ENCODE results near the gene KRT85.
"Not testable (repeated sequence)": the region's sequence is repeated elsewhere in the genome, so short reads cannot be mapped to it uniquely, and the experiment has no call there.

The KRT85 gene

DNA sequence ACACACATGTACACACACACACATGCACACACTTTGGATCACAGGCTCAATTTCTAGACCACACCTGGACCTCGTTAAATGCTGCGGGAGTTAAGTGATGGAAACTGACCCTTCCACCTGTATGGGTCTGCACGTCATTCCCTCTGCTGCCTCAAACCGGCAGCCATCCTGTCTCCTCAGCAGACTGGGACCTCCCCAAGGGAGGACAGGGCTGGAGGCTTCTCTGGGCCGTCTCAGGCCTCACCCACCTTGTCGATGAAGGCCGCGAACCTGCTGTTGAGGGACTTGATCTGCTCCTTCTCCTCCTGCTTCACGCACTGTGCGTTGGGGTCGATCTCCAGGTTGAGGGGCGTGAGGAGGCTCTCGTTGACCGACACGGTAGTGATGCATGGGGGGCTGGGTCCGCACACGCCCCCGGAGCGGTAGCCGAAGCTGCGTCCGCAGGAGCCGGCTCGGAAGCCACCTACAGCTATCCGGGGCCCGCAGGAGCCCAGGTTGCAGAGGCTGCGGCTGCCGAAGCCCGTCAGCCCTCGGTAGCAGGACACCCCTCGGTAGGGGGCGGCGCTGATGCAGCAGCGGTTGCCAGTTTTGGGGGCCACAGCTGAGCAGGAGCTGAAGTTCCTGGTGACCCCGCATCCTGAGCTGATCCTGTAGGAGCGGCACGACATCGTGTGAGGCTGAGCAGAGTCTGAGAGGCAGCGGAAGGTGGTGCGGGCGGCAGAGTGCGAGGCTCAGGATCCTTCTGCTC lies at the start of gene KRT85:
Gene KRT85, minus strand, starts transcription at position 744 of the 748 bp plus-strand sequence. Its CDS starts 76 bp downstream, at position 668.
- no peaks in the 10 kb centered on the region for H3K27me3 ChIP-seq (ENCODE audit: low read depth, low read length)
- no peaks in the 10 kb centered on the region for H3K9me3 ChIP-seq (ENCODE audit: control insufficient read depth in 1 of 2, low read length in 2 of 2)
- no peak within 1 kb of the TSS for H3K4me3 ChIP-seq (ENCODE audit: low read depth in 1 of 2, low read length in 2 of 2)

DNA sequence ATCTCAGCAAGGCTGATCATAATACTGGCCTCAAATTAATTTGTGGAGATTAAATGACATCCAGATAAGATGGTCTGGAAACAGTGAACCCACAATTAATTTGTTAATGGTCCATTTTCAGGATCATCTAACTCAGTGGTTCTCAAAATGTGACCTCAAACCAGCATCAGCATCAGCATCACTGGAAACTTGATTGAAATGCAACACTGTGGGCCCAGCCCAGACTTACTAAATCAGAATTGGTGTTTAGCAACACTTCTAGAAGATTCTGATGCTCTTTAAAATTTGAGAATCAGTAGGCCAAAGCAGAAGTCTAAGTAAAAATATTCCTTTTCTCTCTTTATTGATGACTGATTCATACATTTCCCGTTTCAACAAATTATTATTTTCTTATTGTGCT lies 49.5 kb upstream of the KRT85 start:
- H3K9me3 ChIP-seq (ENCODE audit: control insufficient read depth in 1 of 2, low read length in 2 of 2), result no peaks in the 10 kb centered on the region
- H3K4me3 ChIP-seq (ENCODE audit: low read depth in 1 of 2, low read length in 2 of 2), result no peak overlapping the region
- H3K27ac ChIP-seq (ENCODE audit: low read length), result peak overlapping the region; percentile 19
- H3K27me3 ChIP-seq (ENCODE audit: low read depth, low read length), result no peaks in the 10 kb centered on the region
- H3K36me3 ChIP-seq (ENCODE audit: control insufficient read depth in 1 of 2, insufficient read depth in 2 of 2, low read length in 2 of 2), result no peaks in the 10 kb centered on the region
- H3K4me1 ChIP-seq (ENCODE audit: control insufficient read depth in 1 of 2, insufficient read depth in 2 of 2, low read length in 2 of 2), result peaks cover 0 to 23% of the 10 kb centered on the region in 2 donors

More for the DNA sequence above, at the start of gene KRT85:
- H3K4me1 ChIP-seq (ENCODE audit: control insufficient read depth in 1 of 2, insufficient read depth in 2 of 2, low read length in 2 of 2), result peaks cover 0 to 10% of the 10 kb centered on the region in 2 donors
- H3K36me3 ChIP-seq (ENCODE audit: control insufficient read depth in 1 of 2, insufficient read depth in 2 of 2, low read length in 2 of 2), result no peaks in the 10 kb centered on the region
- no peak within 1 kb of the TSS for H3K27ac ChIP-seq (ENCODE audit: low read length)

GRCh38 chr12:52415870-52416750 lies 48.8 kb upstream of the KRT85 start:
- Histone ChIP-seq H3K27ac (ENCODE audit: low read length) (peak overlapping the region; percentile 19), H3K4me3 (ENCODE audit: low read depth in 1 of 2, low read length in 2 of 2) (no peak overlapping the region), H3K9me3 (ENCODE audit: control insufficient read depth in 1 of 2, low read length in 2 of 2) (no peaks in the 10 kb centered on the region), H3K27me3 (ENCODE audit: low read depth, low read length) (no peaks in the 10 kb centered on the region), H3K4me1 (ENCODE audit: control insufficient read depth in 1 of 2, insufficient read depth in 2 of 2, low read length in 2 of 2) (peaks cover 0 to 30% of the 10 kb centered on the region in 2 donors), H3K36me3 (ENCODE audit: control insufficient read depth in 1 of 2, insufficient read depth in 2 of 2, low read length in 2 of 2) (no peaks in the 10 kb centered on the region)

GRCh38 chr12:52414936-52415335 lies 47.7 kb upstream of the KRT85 start:
- no peaks in the 10 kb centered on the region for H3K27me3 ChIP-seq (ENCODE audit: low read depth, low read length)
- no peaks in the 10 kb centered on the region for H3K9me3 ChIP-seq (ENCODE audit: control insufficient read depth in 1 of 2, low read length in 2 of 2)
- no peaks in the 10 kb centered on the region for H3K36me3 ChIP-seq (ENCODE audit: control insufficient read depth in 1 of 2, insufficient read depth in 2 of 2, low read length in 2 of 2)
- H3K4me3 ChIP-seq (ENCODE audit: low read depth in 1 of 2, low read length in 2 of 2), result no peak overlapping the region
- no peak overlapping the region for H3K27ac ChIP-seq (ENCODE audit: low read length)
- peaks cover 0 to 35% of the 10 kb centered on the region in 2 donors for H3K4me1 ChIP-seq (ENCODE audit: control insufficient read depth in 1 of 2, insufficient read depth in 2 of 2, low read length in 2 of 2)

- Histone ChIP-seq H3K27me3 (ENCODE audit: low read depth, low read length) (no peaks in the 10 kb centered on the region), H3K4me3 (ENCODE audit: low read depth in 1 of 2, low read length in 2 of 2) (no peak overlapping the region), H3K27ac (ENCODE audit: low read length) (no peak overlapping the region), H3K9me3 (ENCODE audit: control insufficient read depth in 1 of 2, low read length in 2 of 2) (no peaks in the 10 kb centered on the region), H3K36me3 (ENCODE audit: control insufficient read depth in 1 of 2, insufficient read depth in 2 of 2, low read length in 2 of 2) (no peaks in the 10 kb centered on the region), H3K4me1 (ENCODE audit: control insufficient read depth in 1 of 2, insufficient read depth in 2 of 2, low read length in 2 of 2) (peaks cover 0 to 35% of the 10 kb centered on the region in 2 donors)
These were observed 46.6 kb upstream of the KRT85 start for GRCh38 chr12:52413782-52414345.

- no peak overlapping the region for H3K4me3 ChIP-seq (ENCODE audit: low read depth in 1 of 2, low read length in 2 of 2)
- H3K4me1 ChIP-seq (ENCODE audit: control insufficient read depth in 1 of 2, insufficient read depth in 2 of 2, low read length in 2 of 2), result peaks cover 0 to 35% of the 10 kb centered on the region in 2 donors
- H3K27ac ChIP-seq (ENCODE audit: low read length), result no peak overlapping the region
- H3K36me3 ChIP-seq (ENCODE audit: control insufficient read depth in 1 of 2, insufficient read depth in 2 of 2, low read length in 2 of 2), result no peaks in the 10 kb centered on the region
- H3K27me3 ChIP-seq (ENCODE audit: low read depth, low read length), result no peaks in the 10 kb centered on the region
- no peaks in the 10 kb centered on the region for H3K9me3 ChIP-seq (ENCODE audit: control insufficient read depth in 1 of 2, low read length in 2 of 2)
These were observed 45.9 kb upstream of the KRT85 start for GRCh38 chr12:52413202-52413601.

DNA sequence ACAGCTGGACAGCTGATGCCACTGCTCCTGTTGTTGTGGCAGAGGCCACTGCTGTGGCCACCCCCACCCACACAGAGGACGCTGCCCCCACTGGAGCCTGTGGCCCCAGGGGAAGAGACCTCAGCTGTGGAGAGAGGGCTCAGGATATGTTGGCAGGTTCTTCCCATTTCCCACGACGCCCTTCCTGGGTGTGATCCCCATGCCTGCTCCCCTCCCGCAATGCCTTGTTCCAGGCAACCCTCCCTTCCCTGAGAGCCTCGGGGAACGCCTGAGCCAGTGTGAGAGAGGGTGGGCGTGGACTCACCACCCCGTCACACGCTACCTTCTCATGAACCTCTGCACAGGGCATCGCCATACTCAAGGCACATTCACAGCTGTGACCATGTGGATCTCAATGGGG lies 44.5 kb upstream of the KRT85 start:
- no peaks in the 10 kb centered on the region for H3K36me3 ChIP-seq (ENCODE audit: control insufficient read depth in 1 of 2, insufficient read depth in 2 of 2, low read length in 2 of 2)
- H3K27ac ChIP-seq (ENCODE audit: low read length), result no peak overlapping the region
- no peaks in the 10 kb centered on the region for H3K9me3 ChIP-seq (ENCODE audit: control insufficient read depth in 1 of 2, low read length in 2 of 2)
- peaks cover 0 to 35% of the 10 kb centered on the region in 2 donors for H3K4me1 ChIP-seq (ENCODE audit: control insufficient read depth in 1 of 2, insufficient read depth in 2 of 2, low read length in 2 of 2)
- no peak overlapping the region for H3K4me3 ChIP-seq (ENCODE audit: low read depth in 1 of 2, low read length in 2 of 2)
- no peaks in the 10 kb centered on the region for H3K27me3 ChIP-seq (ENCODE audit: low read depth, low read length)

GRCh38 chr12:52410589-52411248 lies 43.4 kb upstream of the KRT85 start:
- not testable (repeated sequence) for H3K36me3 ChIP-seq (ENCODE audit: control insufficient read depth in 1 of 2, insufficient read depth in 2 of 2, low read length in 2 of 2); H3K27me3 ChIP-seq (ENCODE audit: low read depth, low read length); H3K4me3 ChIP-seq (ENCODE audit: low read depth in 1 of 2, low read length in 2 of 2); H3K27ac ChIP-seq (ENCODE audit: low read length); H3K9me3 ChIP-seq (ENCODE audit: control insufficient read depth in 1 of 2, low read length in 2 of 2)
- peaks cover 0 to 29% of the 10 kb centered on the region in 2 donors for H3K4me1 ChIP-seq (ENCODE audit: control insufficient read depth in 1 of 2, insufficient read depth in 2 of 2, low read length in 2 of 2)

DNA sequence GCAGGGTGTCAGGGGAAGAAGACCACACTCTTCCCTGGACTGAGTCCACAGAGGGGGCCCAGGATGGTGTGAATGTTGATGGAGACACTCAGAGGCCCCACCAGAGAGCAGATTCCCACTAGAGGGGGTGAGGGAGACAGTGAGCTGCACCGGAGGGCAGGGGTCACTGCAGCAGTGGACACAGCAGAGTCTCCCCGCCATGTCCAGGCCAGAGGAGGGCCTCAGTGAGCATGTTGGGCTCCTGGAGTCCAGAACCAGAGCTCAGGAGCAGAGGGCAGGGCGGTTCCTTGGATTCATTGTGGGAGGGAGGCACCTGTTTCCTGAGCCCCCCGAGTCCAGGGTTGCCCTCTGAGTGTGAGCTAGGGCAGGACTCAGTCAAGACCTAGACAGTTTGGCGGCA lies 40.6 kb upstream of the KRT85 start:
- no peaks in the 10 kb centered on the region for H3K36me3 ChIP-seq (ENCODE audit: control insufficient read depth in 1 of 2, insufficient read depth in 2 of 2, low read length in 2 of 2)
- H3K27ac ChIP-seq (ENCODE audit: low read length), result no peak overlapping the region
- no peaks in the 10 kb centered on the region for H3K27me3 ChIP-seq (ENCODE audit: low read depth, low read length)
- no peak overlapping the region for H3K4me3 ChIP-seq (ENCODE audit: low read depth in 1 of 2, low read length in 2 of 2)
- H3K4me1 ChIP-seq (ENCODE audit: control insufficient read depth in 1 of 2, insufficient read depth in 2 of 2, low read length in 2 of 2), result peaks cover 0 to 19% of the 10 kb centered on the region in 2 donors
- H3K9me3 ChIP-seq (ENCODE audit: control insufficient read depth in 1 of 2, low read length in 2 of 2), result no peaks in the 10 kb centered on the region

DNA sequence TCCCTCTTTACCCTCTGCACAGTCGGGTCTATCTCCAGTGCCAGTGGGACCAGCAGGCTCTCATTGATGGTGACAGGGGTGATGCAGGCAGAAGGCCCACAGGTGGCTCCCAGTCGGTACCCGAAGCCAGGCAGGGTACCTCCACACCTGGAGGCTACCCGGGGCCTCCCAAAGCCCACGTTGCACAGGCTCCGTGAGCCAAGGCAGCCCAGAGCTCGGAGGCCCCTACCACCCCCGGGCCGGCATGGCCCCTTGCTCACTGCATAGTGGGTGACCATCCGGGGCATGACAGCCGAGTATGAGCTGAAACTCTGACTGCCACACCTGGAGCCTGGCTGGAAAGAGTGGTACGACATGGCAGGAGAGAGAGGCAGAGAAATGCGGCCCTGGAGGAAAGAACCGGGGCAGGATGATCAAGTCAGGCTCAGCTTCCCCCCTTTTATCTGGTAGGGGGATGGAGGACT lies 38.7 kb upstream of the KRT85 start, which contains the start of gene KRT82:
Gene KRT82, minus strand, starts transcription at position 414 of the 464 bp plus-strand sequence. Its CDS starts 58 bp downstream, at position 356.
- no peaks in the 10 kb centered on the region for H3K36me3 ChIP-seq (ENCODE audit: control insufficient read depth in 1 of 2, insufficient read depth in 2 of 2, low read length in 2 of 2)
- H3K9me3 ChIP-seq (ENCODE audit: control insufficient read depth in 1 of 2, low read length in 2 of 2), result no peaks in the 10 kb centered on the region
- H3K4me3 ChIP-seq (ENCODE audit: low read depth in 1 of 2, low read length in 2 of 2), result no peak within 1 kb of the TSS
- peaks cover 0 to 3% of the 10 kb centered on the region in 2 donors for H3K4me1 ChIP-seq (ENCODE audit: control insufficient read depth in 1 of 2, insufficient read depth in 2 of 2, low read length in 2 of 2)
- H3K27ac ChIP-seq (ENCODE audit: low read length), result no peak within 1 kb of the TSS
- no peaks in the 10 kb centered on the region for H3K27me3 ChIP-seq (ENCODE audit: low read depth, low read length)
